ENCODE measurements around the gene ADAT3.
"Not testable (repeated sequence)": the region's sequence is repeated elsewhere in the genome, so short reads cannot be mapped to it uniquely, and the experiment has no call there.

The ADAT3 gene

DNA sequence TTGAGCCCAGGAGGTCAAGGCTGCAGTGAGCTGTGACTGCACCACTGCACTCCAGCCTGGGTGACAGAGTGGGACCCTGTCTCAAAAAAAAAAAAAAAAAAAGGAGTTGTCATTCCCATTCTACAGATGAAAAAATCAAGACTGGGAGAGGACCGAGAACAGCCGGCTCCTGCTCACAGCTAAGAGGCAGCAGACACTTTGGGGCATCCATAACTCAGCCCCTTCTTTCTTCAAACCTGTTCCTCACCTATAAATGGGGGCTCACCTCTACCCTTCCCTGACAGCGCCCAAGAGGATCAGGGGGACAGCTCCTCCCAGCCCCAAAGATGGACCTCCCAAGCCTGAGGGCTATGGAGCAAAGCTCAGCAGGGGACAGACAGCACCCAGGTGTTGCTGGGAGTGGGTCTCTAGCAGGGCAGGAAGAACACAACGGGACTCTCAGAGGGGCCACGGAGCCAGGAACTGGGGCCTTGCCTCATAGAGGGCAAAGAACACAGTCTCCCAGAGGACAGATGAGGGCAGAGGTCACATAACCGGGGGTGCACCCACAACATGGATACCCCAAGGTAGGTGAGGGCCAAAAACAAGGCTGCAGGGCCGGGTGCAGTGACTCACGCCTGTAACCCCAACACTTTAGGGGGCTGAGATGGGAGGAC is 38.4 kb upstream of the ADAT3 start:
- H3K36me3 ChIP-seq (ENCODE audit: control insufficient read depth, insufficient read depth, low read length): peaks cover 7% of the 10 kb centered on the region
- no peak overlapping the region for H3K27ac ChIP-seq (ENCODE audit: insufficient read depth, low read length, poor library complexity, severe bottlenecking)
- H3K4me3 ChIP-seq (ENCODE audit: insufficient read depth, low read depth, low read length, poor library complexity, severe bottlenecking): no peak overlapping the region
- H3K4me1 ChIP-seq (ENCODE audit: control insufficient read depth, insufficient read depth, low read length, poor library complexity, severe bottlenecking): peaks cover 10% of the 10 kb centered on the region
- H3K9me3 ChIP-seq (ENCODE audit: control insufficient read depth, low read length): no peaks in the 10 kb centered on the region
- H3K27me3 ChIP-seq (replicated peaks; ENCODE audit: control insufficient read depth, insufficient read depth, low read length, poor library complexity, severe bottlenecking): no peaks in the 10 kb centered on the region
- no peak for DNase-seq

DNA sequence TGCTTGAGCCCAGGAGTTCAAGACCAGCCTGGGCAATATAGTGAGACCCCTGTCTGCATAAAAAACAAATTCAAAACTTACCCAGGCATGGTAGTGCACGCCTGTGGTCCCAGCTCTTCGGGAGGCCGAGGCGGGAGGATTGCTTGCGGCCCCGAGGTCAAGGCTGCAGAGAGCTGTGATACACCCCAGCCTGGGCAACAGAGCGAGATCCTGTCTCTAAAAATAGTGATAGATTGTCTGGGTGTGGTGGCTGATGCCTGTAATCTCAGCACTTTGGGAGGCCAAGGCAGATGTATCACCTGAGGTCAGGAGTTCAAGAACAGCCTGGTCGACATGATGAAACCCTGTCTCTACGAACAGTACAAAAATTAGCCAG is 37.9 kb upstream of the ADAT3 start:
- no peak overlapping the region for H3K27ac ChIP-seq (ENCODE audit: insufficient read depth, low read length, poor library complexity, severe bottlenecking)
- no peaks in the 10 kb centered on the region for H3K27me3 ChIP-seq (replicated peaks; ENCODE audit: control insufficient read depth, insufficient read depth, low read length, poor library complexity, severe bottlenecking)
- peaks cover 6% of the 10 kb centered on the region for H3K4me1 ChIP-seq (ENCODE audit: control insufficient read depth, insufficient read depth, low read length, poor library complexity, severe bottlenecking)
- DNase-seq: no peak
- H3K36me3 ChIP-seq (ENCODE audit: control insufficient read depth, insufficient read depth, low read length): peaks cover 7% of the 10 kb centered on the region
- no peak overlapping the region for H3K4me3 ChIP-seq (ENCODE audit: insufficient read depth, low read depth, low read length, poor library complexity, severe bottlenecking)
- H3K9me3 ChIP-seq (ENCODE audit: control insufficient read depth, low read length): no peaks in the 10 kb centered on the region

DNA sequence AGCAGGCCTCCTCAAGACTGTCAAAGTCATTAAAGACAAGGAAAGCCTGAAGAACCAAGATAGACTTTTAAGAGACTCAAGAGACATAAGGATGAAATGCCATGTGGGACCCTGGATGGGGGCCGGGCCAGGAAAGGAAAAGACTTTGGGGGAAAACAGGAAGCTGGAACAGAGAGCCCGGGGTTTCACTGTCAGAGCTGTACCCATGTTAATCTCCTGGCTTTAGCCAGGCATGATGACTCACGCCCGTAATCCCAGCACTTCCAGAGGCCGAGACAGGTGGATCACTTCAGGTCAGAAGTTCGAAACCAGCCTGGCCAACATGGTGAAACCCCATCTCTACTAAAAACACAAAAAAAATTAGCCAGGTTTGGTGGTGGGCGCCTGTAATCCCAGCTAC is 36.2 kb upstream of the ADAT3 start:
- Histone ChIP-seq H3K4me3 (ENCODE audit: insufficient read depth, low read depth, low read length, poor library complexity, severe bottlenecking) (no peak overlapping the region), H3K9me3 (ENCODE audit: control insufficient read depth, low read length) (no peaks in the 10 kb centered on the region), H3K36me3 (ENCODE audit: control insufficient read depth, insufficient read depth, low read length) (peaks cover 13% of the 10 kb centered on the region), H3K27me3 (replicated peaks; ENCODE audit: control insufficient read depth, insufficient read depth, low read length, poor library complexity, severe bottlenecking) (no peaks in the 10 kb centered on the region), H3K4me1 (ENCODE audit: control insufficient read depth, insufficient read depth, low read length, poor library complexity, severe bottlenecking) (peaks cover 18% of the 10 kb centered on the region), H3K27ac (ENCODE audit: insufficient read depth, low read length, poor library complexity, severe bottlenecking) (no peak overlapping the region)
- no peak for DNase-seq

DNA sequence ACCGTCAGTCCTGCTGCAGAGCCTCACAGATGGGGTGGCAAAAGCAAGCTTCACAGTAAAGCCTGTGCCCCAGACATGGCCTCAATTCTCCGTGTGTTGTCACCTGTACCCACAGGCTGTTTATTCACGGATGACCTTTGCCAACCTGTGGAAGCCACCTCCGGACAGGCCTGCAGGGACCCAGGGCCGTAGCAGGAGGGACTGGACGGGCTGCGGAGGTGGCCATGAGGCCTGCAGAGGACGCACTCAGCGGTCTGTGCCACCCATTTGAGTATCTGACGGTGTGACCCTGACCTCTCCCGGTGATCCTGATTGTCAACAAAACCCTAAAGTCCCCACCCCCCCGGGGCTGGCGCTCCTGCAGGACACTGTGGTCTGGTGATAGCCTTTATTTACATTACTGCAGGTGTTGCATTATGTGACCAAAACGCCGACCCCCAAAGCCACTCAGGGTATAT is 34.0 kb upstream of the ADAT3 start:
- Histone ChIP-seq H3K4me1 (ENCODE audit: control insufficient read depth, insufficient read depth, low read length, poor library complexity, severe bottlenecking) (peaks cover 20% of the 10 kb centered on the region), H3K27ac (ENCODE audit: insufficient read depth, low read length, poor library complexity, severe bottlenecking) (no peak overlapping the region), H3K36me3 (ENCODE audit: control insufficient read depth, insufficient read depth, low read length) (peaks cover 13% of the 10 kb centered on the region), H3K4me3 (ENCODE audit: insufficient read depth, low read depth, low read length, poor library complexity, severe bottlenecking) (no peak overlapping the region), H3K27me3 (replicated peaks; ENCODE audit: control insufficient read depth, insufficient read depth, low read length, poor library complexity, severe bottlenecking) (no peaks in the 10 kb centered on the region), H3K9me3 (ENCODE audit: control insufficient read depth, low read length) (no peaks in the 10 kb centered on the region)
- DNase-seq: no peak

DNA sequence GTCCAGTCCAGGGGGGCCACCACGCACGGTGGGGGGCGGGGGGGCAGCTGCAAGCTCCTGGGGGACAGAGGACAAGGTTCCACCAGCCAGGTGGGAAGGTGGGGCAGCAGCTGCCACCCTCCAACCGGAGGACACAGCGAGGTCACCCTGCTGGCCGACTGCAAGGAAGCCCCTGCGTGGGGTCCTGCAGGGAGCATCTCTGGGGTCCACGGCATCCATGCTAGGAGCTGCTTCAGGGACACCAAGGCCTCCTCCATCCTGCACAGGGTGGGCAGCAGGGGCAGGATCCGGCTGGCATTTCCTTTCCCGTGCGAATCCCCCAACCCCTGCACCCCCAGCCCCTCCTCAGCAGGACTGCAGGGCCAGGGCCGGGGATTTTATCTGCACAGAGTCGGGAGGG is 33.6 kb upstream of the ADAT3 start:
- peaks cover 25% of the 10 kb centered on the region for H3K4me1 ChIP-seq (ENCODE audit: control insufficient read depth, insufficient read depth, low read length, poor library complexity, severe bottlenecking)
- H3K4me3 ChIP-seq (ENCODE audit: insufficient read depth, low read depth, low read length, poor library complexity, severe bottlenecking): no peak overlapping the region
- no peak for DNase-seq
- H3K27ac ChIP-seq (ENCODE audit: insufficient read depth, low read length, poor library complexity, severe bottlenecking): no peak overlapping the region
- no peaks in the 10 kb centered on the region for H3K9me3 ChIP-seq (ENCODE audit: control insufficient read depth, low read length)
- peaks cover 13% of the 10 kb centered on the region for H3K36me3 ChIP-seq (ENCODE audit: control insufficient read depth, insufficient read depth, low read length)
- no peaks in the 10 kb centered on the region for H3K27me3 ChIP-seq (replicated peaks; ENCODE audit: control insufficient read depth, insufficient read depth, low read length, poor library complexity, severe bottlenecking)

DNA sequence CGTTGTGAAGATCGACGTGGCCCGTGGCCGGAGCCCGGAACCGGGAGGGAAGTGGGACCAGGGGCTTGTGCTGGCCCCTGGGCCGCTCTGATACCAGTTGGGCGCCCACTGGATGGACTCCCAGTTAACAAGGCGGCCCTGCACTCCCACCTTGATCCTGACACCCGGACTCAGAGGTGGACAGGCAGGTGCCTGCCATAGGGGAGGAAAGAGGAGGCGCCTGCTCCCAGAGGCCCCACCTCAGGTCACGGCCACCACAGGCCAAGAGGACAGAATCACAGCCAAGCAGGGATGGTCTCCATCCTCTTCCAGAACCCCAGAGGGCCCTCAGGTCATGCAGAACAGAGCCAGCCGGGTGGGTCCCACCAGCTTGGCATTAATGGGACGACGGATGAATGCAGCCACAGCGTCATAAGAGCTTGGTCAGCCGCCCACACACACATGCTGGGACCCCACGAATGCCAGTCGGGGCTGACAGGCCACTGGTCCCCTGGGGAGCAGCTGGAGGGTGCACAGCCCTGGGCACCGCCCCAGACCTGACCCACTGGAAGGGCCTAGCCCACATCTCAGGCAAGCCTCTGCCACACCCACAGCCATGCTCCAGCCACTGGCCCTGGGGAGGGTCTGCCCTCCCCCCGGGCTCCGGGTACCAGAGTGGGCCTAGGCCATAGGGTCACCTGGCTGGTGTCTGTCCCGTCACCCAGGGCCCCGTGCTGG is 32.2 kb upstream of the ADAT3 start:
- Histone ChIP-seq H3K4me3 (ENCODE audit: insufficient read depth, low read depth, low read length, poor library complexity, severe bottlenecking) (no peak overlapping the region), H3K4me1 (ENCODE audit: control insufficient read depth, insufficient read depth, low read length, poor library complexity, severe bottlenecking) (peaks cover 27% of the 10 kb centered on the region), H3K9me3 (ENCODE audit: control insufficient read depth, low read length) (no peaks in the 10 kb centered on the region), H3K36me3 (ENCODE audit: control insufficient read depth, insufficient read depth, low read length) (peaks cover 13% of the 10 kb centered on the region), H3K27ac (ENCODE audit: insufficient read depth, low read length, poor library complexity, severe bottlenecking) (no peak overlapping the region), H3K27me3 (replicated peaks; ENCODE audit: control insufficient read depth, insufficient read depth, low read length, poor library complexity, severe bottlenecking) (no peaks in the 10 kb centered on the region)
- no peak for DNase-seq

DNA sequence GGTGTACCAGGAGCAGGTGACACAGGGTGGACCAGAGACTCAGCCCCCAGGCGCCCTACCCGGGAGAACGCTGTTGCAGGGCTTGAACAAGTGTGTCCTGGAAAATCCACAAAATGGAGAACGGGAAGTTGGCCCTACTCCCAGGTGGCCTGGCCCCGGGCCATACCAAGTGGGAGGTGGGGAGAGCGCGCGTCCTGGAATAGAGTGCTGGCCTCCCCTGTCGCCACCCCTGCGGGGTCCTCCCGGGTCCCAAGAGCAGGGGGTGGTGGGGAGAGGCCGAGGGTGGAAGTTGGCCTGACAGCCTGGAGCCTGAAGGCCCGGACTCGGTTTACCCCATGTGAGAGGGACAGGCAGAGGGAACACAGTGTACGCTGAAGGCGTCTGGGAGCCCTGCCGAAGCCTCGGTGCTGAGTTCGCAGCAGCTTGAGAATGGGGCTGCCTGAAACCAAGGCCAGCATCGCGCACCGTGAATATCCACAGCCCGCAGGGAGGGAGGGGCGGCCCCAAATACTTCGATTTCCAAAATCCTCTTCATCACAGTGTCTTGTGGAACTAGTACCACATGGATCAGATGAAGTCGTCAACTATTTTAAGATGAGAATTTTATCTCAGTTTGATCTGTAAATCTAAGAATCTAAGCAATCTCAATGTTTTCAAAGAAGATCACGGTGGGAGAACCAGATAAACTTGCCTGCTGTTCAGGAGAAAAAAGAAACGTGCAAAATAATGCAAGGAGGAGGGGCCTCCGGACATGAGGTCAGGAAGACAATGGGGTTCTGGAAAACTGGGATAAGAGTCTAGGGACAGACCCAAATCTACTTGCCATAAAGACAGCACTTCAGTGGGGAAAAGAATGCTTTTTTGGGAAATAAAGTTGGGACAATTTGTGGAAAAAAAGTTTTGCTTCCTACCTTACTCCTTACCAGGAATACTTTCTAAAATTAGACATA is 31.4 kb upstream of the ADAT3 start:
- H3K36me3 ChIP-seq (ENCODE audit: control insufficient read depth, insufficient read depth, low read length): peaks cover 13% of the 10 kb centered on the region
- H3K4me3 ChIP-seq (ENCODE audit: insufficient read depth, low read depth, low read length, poor library complexity, severe bottlenecking): peak overlapping the region; percentile 81
- peak overlapping the region; percentile 90 for H3K27ac ChIP-seq (ENCODE audit: insufficient read depth, low read length, poor library complexity, severe bottlenecking)
- no peaks in the 10 kb centered on the region for H3K9me3 ChIP-seq (ENCODE audit: control insufficient read depth, low read length)
- H3K27me3 ChIP-seq (replicated peaks; ENCODE audit: control insufficient read depth, insufficient read depth, low read length, poor library complexity, severe bottlenecking): no peaks in the 10 kb centered on the region
- DNase-seq: no peak
- peaks cover 27% of the 10 kb centered on the region for H3K4me1 ChIP-seq (ENCODE audit: control insufficient read depth, insufficient read depth, low read length, poor library complexity, severe bottlenecking)

DNA sequence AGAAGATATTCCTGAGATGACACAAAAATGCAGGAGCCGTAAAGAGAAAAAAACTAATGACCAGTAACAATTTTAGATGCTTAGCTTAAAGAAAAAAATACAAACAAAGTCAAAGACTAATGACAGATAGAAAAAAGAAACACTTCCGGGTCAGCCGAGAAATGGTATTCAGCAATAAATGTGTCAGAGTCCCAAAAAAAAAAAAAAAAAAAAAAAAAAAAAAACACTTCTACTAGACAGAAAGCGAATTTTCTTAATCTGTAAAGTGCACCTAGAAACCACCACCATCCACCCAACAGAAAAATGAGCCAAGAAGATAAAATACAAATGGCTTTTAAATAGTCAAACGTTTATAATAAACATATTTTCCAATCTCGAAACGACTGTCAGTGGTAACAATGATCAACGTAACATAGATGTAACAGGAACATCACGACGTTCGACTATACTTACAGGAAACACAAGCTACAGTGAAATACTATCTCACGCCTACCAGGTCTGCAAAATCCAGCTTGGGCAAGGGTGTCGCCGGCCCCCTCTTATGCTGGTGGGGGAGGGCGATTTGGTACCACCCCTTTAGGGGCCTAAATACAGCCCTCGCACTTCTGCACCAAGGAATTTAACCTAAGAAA is 30.5 kb upstream of the ADAT3 start:
- Histone ChIP-seq H3K36me3 (ENCODE audit: control insufficient read depth, insufficient read depth, low read length) (peaks cover 13% of the 10 kb centered on the region), H3K4me1 (ENCODE audit: control insufficient read depth, insufficient read depth, low read length, poor library complexity, severe bottlenecking) (peaks cover 27% of the 10 kb centered on the region), H3K4me3 (ENCODE audit: insufficient read depth, low read depth, low read length, poor library complexity, severe bottlenecking) (peak overlapping the region; percentile 81), H3K9me3 (ENCODE audit: control insufficient read depth, low read length) (no peaks in the 10 kb centered on the region), H3K27me3 (replicated peaks; ENCODE audit: control insufficient read depth, insufficient read depth, low read length, poor library complexity, severe bottlenecking) (no peaks in the 10 kb centered on the region), H3K27ac (ENCODE audit: insufficient read depth, low read length, poor library complexity, severe bottlenecking) (peak overlapping the region; percentile 90)
- no peak for DNase-seq

DNA sequence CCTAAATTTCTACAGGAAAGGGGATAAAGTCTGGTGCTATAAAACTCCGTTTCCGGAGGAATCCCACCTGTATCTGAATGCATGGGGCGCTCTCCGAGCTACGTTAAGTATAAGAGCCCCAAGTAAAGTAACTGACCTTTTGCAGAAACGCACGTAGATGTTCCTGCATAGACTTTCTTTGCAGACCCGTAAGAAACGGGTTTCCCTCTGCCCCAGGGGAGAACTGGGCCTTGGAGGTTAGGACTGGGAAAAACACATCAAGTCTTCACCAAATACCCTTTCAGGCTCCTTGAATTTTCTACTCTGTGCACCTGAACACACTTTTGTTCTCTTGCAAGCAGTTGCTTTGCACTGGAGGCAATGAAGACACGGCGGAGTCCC is 29.9 kb upstream of the ADAT3 start:
- H3K36me3 ChIP-seq (ENCODE audit: control insufficient read depth, insufficient read depth, low read length): peaks cover 16% of the 10 kb centered on the region
- DNase-seq; H3K27me3 ChIP-seq (replicated peaks; ENCODE audit: control insufficient read depth, insufficient read depth, low read length, poor library complexity, severe bottlenecking); H3K9me3 ChIP-seq (ENCODE audit: control insufficient read depth, low read length): not testable (repeated sequence)
- H3K4me3 ChIP-seq (ENCODE audit: insufficient read depth, low read depth, low read length, poor library complexity, severe bottlenecking): peak overlapping the region; percentile 81
- peaks cover 31% of the 10 kb centered on the region for H3K4me1 ChIP-seq (ENCODE audit: control insufficient read depth, insufficient read depth, low read length, poor library complexity, severe bottlenecking)
- peak overlapping the region; percentile 90 for H3K27ac ChIP-seq (ENCODE audit: insufficient read depth, low read length, poor library complexity, severe bottlenecking)
